Kidney capillary endothelial cell (primary cell): ENCODE measurements around the gene IDI1.
"Not testable (repeated sequence)": the region's sequence is repeated elsewhere in the genome, so short reads cannot be mapped to it uniquely, and the experiment has no call there.

Experiments
- DNase-seq: peaks from one replicate; pipeline ENCODE4 v3.0.0-alpha.2; 2018; ENCODE audit warnings: low spot score

Gene IDI1

GRCh38 chr10:1063232-1063865, 14.4 kb upstream of the IDI1 start:
- no peak for DNase-seq

GRCh38 chr10:1061930-1062774, 13.2 kb upstream of the IDI1 start:
- no peak for DNase-seq

GRCh38 chr10:1059902-1060301, 11.0 kb upstream of the IDI1 start:
- DNase-seq = no peak

GRCh38 chr10:1058017-1058416, 9.1 kb upstream of the IDI1 start:
- no peak for DNase-seq

- peak; percentile 45 for DNase-seq
Observed at GRCh38 chr10:1057106-1057657, 8.3 kb upstream of the IDI1 start.

GRCh38 chr10:1056326-1057105, 7.6 kb upstream of the IDI1 start, which contains the start of gene WDR37:
Gene WDR37, plus strand, starts transcription at chr10:1056385. Its CDS starts 15,771 bp downstream, at chr10:1072156.
- DNase-seq = peak; percentile 79

GRCh38 chr10:1054684-1055083, 5.8 kb upstream of the IDI1 start:
- no peak for DNase-seq

GRCh38 chr10:1050554-1050953, 1.6 kb upstream of the IDI1 start:
- no peak for DNase-seq

GRCh38 chr10:1050145-1050544, 1.2 kb upstream of the IDI1 start:
- no peak for DNase-seq

- DNase-seq = no peak
Observed at GRCh38 chr10:1049425-1049958, 573 bp upstream of the IDI1 start.

GRCh38 chr10:1048349-1048731, 579 bp downstream of the IDI1 start:
- no peak for DNase-seq

GRCh38 chr10:1047937-1048336, 982 bp downstream of the IDI1 start:
- DNase-seq = peak; percentile 20

GRCh38 chr10:1045415-1045814, 3.5 kb downstream of the IDI1 start:
- DNase-seq = no peak

GRCh38 chr10:1044964-1045363, 4.0 kb downstream of the IDI1 start:
- DNase-seq = no peak

- no peak for DNase-seq
Observed at GRCh38 chr10:1044146-1044545, 4.8 kb downstream of the IDI1 start.

- DNase-seq = peak; percentile 26
Observed at GRCh38 chr10:1043532-1043995, 5.4 kb downstream of the IDI1 start.

- DNase-seq = no peak
Observed at GRCh38 chr10:1041514-1041913, 7.4 kb downstream of the IDI1 start.

- DNase-seq = no peak
Observed at GRCh38 chr10:1040133-1040532, 8.8 kb downstream of the IDI1 start.

GRCh38 chr10:1038769-1039168, 10.2 kb downstream of the IDI1 start:
- DNase-seq = not testable (repeated sequence)

- DNase-seq = no peak
Observed at GRCh38 chr10:1037098-1037497, 11.8 kb downstream of the IDI1 start.

- DNase-seq = no peak
Observed at GRCh38 chr10:1036341-1036791, 12.6 kb downstream of the IDI1 start.

- no peak for DNase-seq
Observed at GRCh38 chr10:1035201-1035600, 13.7 kb downstream of the IDI1 start.
